Activated CD4-positive, alpha-beta T cell treated with anti-CD3 and anti-CD28 coated beads, Interleukin-2, amount 50 U/mL, for 4 hours (primary cell): ENCODE measurements around the gene CCDC122.

Experiments
- DNase-seq, 2 experiments: peaks; one replicate each; pipeline ENCODE4 v3.0.0-alpha.2; 2020

Gene CCDC122

GRCh38 chr13:43799191-43799590, 80.3 kb downstream of the CCDC122 start:
- DNase-seq = no peak

- DNase-seq = no peak
Observed at GRCh38 chr13:43797869-43798268, 81.7 kb downstream of the CCDC122 start.

DNA sequence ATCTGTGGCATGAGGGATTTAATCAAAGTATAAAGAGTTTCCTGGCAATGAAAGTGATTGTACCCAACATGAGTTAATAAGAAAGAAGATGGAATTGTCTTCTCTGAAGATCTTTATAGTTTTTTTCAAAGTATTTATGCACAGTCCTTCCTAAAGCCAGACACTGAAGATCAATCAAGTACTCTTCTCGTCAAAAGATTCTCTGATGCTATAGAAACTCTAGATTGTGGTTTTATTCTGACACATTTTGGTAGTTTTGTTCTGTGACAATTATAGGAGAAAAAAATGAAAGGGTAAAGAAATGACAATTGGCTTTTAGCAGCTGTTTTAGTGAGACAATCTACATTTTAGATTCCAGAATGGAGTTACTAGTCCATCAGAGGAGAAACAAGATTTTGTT, 82.4 kb downstream of the CCDC122 start:
- DNase-seq = no peak

- no peak for DNase-seq
Observed at GRCh38 chr13:43794416-43794815, 85.1 kb downstream of the CCDC122 start.

DNA sequence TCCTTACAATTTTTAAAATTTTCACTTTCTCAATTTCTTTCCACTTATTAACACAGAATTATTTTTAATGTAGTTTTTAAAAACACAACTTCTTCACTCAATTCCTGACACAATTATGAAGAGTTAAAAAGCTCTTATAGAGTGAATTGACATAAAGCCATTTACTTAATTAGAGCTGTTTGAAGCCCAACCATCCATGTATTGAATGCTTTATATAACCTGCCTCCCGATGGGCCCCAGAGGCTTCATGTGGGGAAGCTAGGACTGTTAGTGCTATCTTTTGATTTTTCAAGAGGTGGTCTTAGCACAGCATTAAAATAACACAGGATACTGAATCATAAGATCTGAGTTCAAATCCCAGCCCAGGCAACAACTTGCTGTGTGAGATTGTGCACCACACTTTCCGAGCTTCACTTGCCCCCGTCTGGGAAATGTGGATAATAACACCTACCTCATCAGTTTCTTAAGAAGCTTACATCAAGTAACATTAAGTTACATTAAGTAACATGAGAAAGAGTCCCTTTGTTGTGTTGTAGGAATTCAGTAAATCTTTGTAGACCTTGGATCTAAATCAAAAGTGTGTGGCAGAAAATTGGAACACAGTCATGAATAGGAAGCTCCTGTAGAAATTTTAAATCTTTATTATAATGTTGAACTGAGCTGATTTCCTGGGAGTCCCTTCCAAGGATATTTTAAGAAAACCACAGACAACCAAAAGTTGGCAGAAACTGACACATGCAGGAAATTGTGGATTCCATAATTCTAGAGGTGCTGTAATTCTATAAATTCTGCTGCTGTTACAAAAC, 87.3 kb downstream of the CCDC122 start:
- DNase-seq = no peak

DNA sequence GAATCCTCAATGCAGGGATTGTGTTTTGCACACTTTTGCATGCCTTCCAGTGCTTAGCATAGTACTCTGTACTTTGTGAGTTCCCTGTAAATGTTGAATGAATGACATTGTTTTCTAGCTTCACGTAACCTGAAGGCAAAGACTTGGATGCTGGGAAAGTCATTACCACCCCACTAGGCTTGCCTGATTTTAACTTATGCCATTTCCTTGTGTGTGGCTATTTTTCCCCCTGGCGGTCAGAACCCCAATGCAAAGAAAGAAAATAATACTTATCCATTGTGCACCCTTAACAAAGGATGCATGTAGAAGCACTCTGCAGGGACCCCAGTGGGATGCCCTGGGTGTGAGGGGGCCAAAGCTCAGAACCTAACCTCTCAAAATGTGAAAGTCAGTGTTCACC, 91.5 kb downstream of the CCDC122 start:
- no peak for DNase-seq

- no peak for DNase-seq
Observed at GRCh38 chr13:43787518-43787891, 92.0 kb downstream of the CCDC122 start.

DNA sequence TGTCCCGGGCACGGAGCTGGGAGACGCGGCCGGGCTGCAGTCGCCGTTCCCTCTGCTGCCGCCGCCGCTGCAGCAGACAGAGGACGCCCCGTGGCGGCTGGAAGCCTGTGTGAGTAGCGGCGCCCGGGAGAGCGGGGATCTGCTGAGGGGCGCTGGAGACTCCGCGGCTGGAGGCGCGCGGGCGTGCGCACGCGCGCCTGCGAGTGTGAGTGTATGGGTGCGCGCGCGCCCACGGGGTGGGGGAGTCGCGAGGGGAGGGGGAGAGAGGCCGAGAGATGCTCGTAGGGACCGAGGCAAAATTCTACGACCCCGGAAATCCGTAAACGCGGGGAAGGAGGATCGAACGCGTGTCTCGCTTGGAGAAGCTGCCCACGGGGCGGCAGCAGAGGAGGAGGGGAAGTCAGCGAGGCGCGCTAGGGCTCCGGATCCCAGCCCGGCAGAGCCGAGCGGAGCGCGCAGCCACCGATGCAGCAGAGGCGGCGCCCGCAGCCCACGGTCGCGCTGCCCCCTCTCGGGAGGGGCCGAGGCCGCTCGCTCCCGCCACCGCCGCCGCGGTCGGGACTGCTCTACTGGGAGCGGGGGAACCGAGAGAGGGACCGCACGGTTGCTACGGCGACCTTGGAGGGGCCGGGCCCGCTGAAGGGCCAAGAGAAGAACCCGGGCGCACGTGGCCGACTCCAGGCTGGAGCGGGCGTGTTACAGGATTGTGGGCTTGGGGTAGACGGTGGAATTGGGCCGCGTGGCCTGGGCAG, 92.6 kb downstream of the CCDC122 start, which contains the start of gene ENOX1:
Gene ENOX1 (minus strand): TSS at position 207 of the 752 bp plus-strand sequence.
- DNase-seq = no peak

DNA sequence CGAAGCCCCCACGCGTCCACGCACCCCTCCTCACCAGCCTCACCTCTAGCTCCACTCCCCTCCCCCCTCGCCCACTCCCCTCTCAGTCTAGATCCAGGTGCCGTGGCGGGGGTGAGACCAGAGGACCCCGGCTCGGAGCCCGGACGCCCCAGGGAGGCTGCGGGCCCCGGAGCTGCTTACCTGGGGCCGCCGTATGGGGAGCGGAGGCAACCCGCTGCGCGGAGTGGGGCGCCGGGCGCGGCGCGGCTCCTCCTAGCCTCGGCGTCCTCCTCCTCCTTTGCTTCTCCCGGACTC, 93.1 kb downstream of the CCDC122 start:
- no peak for DNase-seq
